GM12878 (cell line): ENCODE results near the gene SYCP2.

Experiments used
- BMI1 ChIP-seq: fragments of 450-650 bp; IDR thresholded peaks from 2 replicates; pipeline ENCODE4 v1.6.1; 2016; ENCODE audit warnings: mild to moderate bottlenecking, moderate library complexity, borderline replicate concordance
- CBX5 ChIP-seq: sonication (generic); IDR thresholded peaks from 2 replicates; pipeline ENCODE4 v1.6.1; 2016; ENCODE audit warnings: low read depth, moderate library complexity, mild to moderate bottlenecking, inconsistent platforms
- CTCF ChIP-seq, 3 experiments: IDR thresholded peaks in 2 of 3; conservative IDR thresholded peaks in 1 of 3; 2 replicates each; pipeline ENCODE4 v1.5.1; 2011; ENCODE audit warnings: low read depth in 3 of 3, low read length in 3 of 3, mild to moderate bottlenecking in 3 of 3, control low read depth in 2 of 3, moderate library complexity in 2 of 3, inconsistent platforms in 1 of 3, mixed read lengths in 1 of 3; ENCODE audit not compliant: control insufficient read depth in 2 of 3, insufficient read depth in 1 of 3; ENCODE audit errors: extremely low read depth in 1 of 3
- EZH2 ChIP-seq: IDR thresholded peaks from 2 replicates; pipeline ENCODE4 v1.6.1; 2012; ENCODE audit warnings: low read depth, mild to moderate bottlenecking, control low read depth, inconsistent platforms, low read length, borderline replicate concordance; ENCODE audit not compliant: control insufficient read depth
- ZBTB40 ChIP-seq: fragments of 450-650 bp; IDR thresholded peaks from 2 replicates; pipeline ENCODE4 v1.6.1; 2016; ENCODE audit warnings: mild to moderate bottlenecking, moderate library complexity, borderline replicate concordance
- TF ChIP-seq, protein P1 (sequence below): IDR thresholded peaks from 2 replicates; pipeline ENCODE4 v1.6.1; 2012; ENCODE audit warnings: low read length, inconsistent platforms
- TF ChIP-seq, protein P2 (sequence below): IDR thresholded peaks from 2 replicates; pipeline ENCODE4 v1.6.1; 2012; ENCODE audit warnings: mild to moderate bottlenecking, low read depth, low read length

- TF ChIP-seq BMI1 (no peak), EZH2 (no peak), CTCF (IDR thresholded peaks at IDR 0.05 in 2 of 3, conservative IDR thresholded peaks at IDR 0.05 in 1 of 3; ENCODE audit: control insufficient read depth in 2 of 3, extremely low read depth in 1 of 3, insufficient read depth in 1 of 3, low read depth in 3 of 3, low read length in 3 of 3) (no peak), CBX5 (no peak), ZBTB40 (no peak)
- TF ChIP-seq, protein P1, sequence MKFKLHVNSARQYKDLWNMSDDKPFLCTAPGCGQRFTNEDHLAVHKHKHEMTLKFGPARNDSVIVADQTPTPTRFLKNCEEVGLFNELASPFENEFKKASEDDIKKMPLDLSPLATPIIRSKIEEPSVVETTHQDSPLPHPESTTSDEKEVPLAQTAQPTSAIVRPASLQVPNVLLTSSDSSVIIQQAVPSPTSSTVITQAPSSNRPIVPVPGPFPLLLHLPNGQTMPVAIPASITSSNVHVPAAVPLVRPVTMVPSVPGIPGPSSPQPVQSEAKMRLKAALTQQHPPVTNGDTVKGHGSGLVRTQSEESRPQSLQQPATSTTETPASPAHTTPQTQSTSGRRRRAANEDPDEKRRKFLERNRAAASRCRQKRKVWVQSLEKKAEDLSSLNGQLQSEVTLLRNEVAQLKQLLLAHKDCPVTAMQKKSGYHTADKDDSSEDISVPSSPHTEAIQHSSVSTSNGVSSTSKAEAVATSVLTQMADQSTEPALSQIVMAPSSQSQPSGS, result no peak
- TF ChIP-seq, protein P2, sequence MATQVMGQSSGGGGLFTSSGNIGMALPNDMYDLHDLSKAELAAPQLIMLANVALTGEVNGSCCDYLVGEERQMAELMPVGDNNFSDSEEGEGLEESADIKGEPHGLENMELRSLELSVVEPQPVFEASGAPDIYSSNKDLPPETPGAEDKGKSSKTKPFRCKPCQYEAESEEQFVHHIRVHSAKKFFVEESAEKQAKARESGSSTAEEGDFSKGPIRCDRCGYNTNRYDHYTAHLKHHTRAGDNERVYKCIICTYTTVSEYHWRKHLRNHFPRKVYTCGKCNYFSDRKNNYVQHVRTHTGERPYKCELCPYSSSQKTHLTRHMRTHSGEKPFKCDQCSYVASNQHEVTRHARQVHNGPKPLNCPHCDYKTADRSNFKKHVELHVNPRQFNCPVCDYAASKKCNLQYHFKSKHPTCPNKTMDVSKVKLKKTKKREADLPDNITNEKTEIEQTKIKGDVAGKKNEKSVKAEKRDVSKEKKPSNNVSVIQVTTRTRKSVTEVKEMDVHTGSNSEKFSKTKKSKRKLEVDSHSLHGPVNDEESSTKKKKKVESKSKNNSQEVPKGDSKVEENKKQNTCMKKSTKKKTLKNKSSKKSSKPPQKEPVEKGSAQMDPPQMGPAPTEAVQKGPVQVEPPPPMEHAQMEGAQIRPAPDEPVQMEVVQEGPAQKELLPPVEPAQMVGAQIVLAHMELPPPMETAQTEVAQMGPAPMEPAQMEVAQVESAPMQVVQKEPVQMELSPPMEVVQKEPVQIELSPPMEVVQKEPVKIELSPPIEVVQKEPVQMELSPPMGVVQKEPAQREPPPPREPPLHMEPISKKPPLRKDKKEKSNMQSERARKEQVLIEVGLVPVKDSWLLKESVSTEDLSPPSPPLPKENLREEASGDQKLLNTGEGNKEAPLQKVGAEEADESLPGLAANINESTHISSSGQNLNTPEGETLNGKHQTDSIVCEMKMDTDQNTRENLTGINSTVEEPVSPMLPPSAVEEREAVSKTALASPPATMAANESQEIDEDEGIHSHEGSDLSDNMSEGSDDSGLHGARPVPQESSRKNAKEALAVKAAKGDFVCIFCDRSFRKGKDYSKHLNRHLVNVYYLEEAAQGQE, result no peak
Measured at GRCh38 chr20:59948212-59948611, 14.8 kb upstream of the SYCP2 start.
